GM18519 (cell line): ENCODE data around the gene KIAA0232.
"Not testable (repeated sequence)": the region's sequence is repeated elsewhere in the genome, so short reads cannot be mapped to it uniquely, and the experiment has no call there.

ENCODE experiments used
- ATAC-seq: cut with Tn5 transposase; IDR thresholded peaks from one replicate; pipeline ENCODE4 v1.9.1; 2021; ENCODE audit warnings: mild to moderate bottlenecking, moderate library complexity; ENCODE audit not compliant: unreplicated experiment, low FRiP score

The KIAA0232 gene

GRCh38 chr4:6755088-6755753, 27.3 kb upstream of the KIAA0232 start:
- no peak for ATAC-seq

GRCh38 chr4:6756345-6756744, 26.2 kb upstream of the KIAA0232 start:
- not testable (repeated sequence) for ATAC-seq

GRCh38 chr4:6758728-6759127, 23.8 kb upstream of the KIAA0232 start:
- no peak for ATAC-seq

GRCh38 chr4:6760865-6761264, 21.7 kb upstream of the KIAA0232 start:
- ATAC-seq = no peak

GRCh38 chr4:6761649-6762615, 20.6 kb upstream of the KIAA0232 start:
- no peak for ATAC-seq

GRCh38 chr4:6763330-6763851, 19.1 kb upstream of the KIAA0232 start:
- ATAC-seq = no peak

GRCh38 chr4:6764976-6765620, 17.4 kb upstream of the KIAA0232 start:
- no peak for ATAC-seq

- no peak for ATAC-seq
Observed at GRCh38 chr4:6765703-6766102, 16.8 kb upstream of the KIAA0232 start.

GRCh38 chr4:6767386-6767747, 15.2 kb upstream of the KIAA0232 start:
- no peak for ATAC-seq

- ATAC-seq = no peak
Observed at GRCh38 chr4:6767748-6768538, 14.6 kb upstream of the KIAA0232 start.

- ATAC-seq = no peak
Observed at GRCh38 chr4:6768539-6768905, 14.0 kb upstream of the KIAA0232 start.

GRCh38 chr4:6769233-6769988, 13.1 kb upstream of the KIAA0232 start:
- no peak for ATAC-seq

- no peak for ATAC-seq
Observed at GRCh38 chr4:6769989-6770420, 12.5 kb upstream of the KIAA0232 start.

- ATAC-seq = no peak
Observed at GRCh38 chr4:6770581-6771228, 11.8 kb upstream of the KIAA0232 start.

GRCh38 chr4:6771229-6771671, 11.3 kb upstream of the KIAA0232 start:
- no peak for ATAC-seq

GRCh38 chr4:6772223-6772928, 10.2 kb upstream of the KIAA0232 start:
- no peak for ATAC-seq

GRCh38 chr4:6773106-6773505, 9.4 kb upstream of the KIAA0232 start:
- no peak for ATAC-seq
